Glutamatergic neuron (in vitro differentiated cells): ENCODE data around the gene HNRNPA1. TPM values are rescaled to one million over a fixed set of nuclear protein-coding genes. Genes with fewer than 3 reads are reported as not detected.

Source experiments
- DNase-seq: peaks from one replicate; pipeline ENCODE4 v3.0.0; 2022
- H3K27ac Mint-ChIP-seq: one replicate; pipeline ENCODE4 v1.8.0; 2020; ENCODE audit warnings: mild to moderate bottlenecking, mixed read lengths, inconsistent platforms; ENCODE audit not compliant: unreplicated experiment
- H3K27me3 Mint-ChIP-seq: one replicate; pipeline ENCODE4 v1.8.0; 2020; ENCODE audit warnings: mild to moderate bottlenecking, moderate library complexity, mixed read lengths, inconsistent platforms; ENCODE audit not compliant: unreplicated experiment
- H3K36me3 Mint-ChIP-seq: one replicate; pipeline ENCODE4 v1.8.0; 2020; ENCODE audit warnings: mild to moderate bottlenecking, mixed read lengths, inconsistent platforms; ENCODE audit not compliant: unreplicated experiment
- H3K4me1 Mint-ChIP-seq: one replicate; pipeline ENCODE4 v1.8.0; 2020; ENCODE audit warnings: mild to moderate bottlenecking, low read depth, mixed read lengths, inconsistent platforms; ENCODE audit not compliant: unreplicated experiment
- H3K4me3 Mint-ChIP-seq: one replicate; pipeline ENCODE4 v1.8.0; 2020; ENCODE audit warnings: mild to moderate bottlenecking, mixed read lengths, inconsistent platforms; ENCODE audit not compliant: unreplicated experiment
- H3K9me3 Mint-ChIP-seq: one replicate; pipeline ENCODE4 v1.8.0; 2020; ENCODE audit warnings: mild to moderate bottlenecking, moderate library complexity, mixed read lengths, inconsistent platforms; ENCODE audit not compliant: unreplicated experiment
- total RNA-seq: library from RNA; stranded (reverse); fragmentation: NEBNext Ultra II Directional; extraction: Animal tissue kit (Norgen Biotek cat#: 25700); gene quantifications from one replicate; pipeline ENCODE4 v1.2.1, GENCODE V29; 2021; ENCODE audit not compliant: unreplicated experiment
- TF ChIP-seq, protein P1 (sequence below): fragments of 200-600 bp; sonication (generic); IDR thresholded peaks from one replicate; pipeline ENCODE4 v1.5.0; 2021; ENCODE audit not compliant: partially characterized antibody, unreplicated experiment

Gene HNRNPA1
- total RNA-seq, 1 donor from 2014 or later: 1,556 TPM

- TF ChIP-seq, protein P1, sequence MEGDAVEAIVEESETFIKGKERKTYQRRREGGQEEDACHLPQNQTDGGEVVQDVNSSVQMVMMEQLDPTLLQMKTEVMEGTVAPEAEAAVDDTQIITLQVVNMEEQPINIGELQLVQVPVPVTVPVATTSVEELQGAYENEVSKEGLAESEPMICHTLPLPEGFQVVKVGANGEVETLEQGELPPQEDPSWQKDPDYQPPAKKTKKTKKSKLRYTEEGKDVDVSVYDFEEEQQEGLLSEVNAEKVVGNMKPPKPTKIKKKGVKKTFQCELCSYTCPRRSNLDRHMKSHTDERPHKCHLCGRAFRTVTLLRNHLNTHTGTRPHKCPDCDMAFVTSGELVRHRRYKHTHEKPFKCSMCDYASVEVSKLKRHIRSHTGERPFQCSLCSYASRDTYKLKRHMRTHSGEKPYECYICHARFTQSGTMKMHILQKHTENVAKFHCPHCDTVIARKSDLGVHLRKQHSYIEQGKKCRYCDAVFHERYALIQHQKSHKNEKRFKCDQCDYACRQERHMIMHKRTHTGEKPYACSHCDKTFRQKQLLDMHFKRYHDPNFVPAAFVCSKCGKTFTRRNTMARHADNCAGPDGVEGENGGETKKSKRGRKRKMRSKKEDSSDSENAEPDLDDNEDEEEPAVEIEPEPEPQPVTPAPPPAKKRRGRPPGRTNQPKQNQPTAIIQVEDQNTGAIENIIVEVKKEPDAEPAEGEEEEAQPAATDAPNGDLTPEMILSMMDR: no peak
- H3K9me3 Mint-ChIP-seq: peaks cover 4% of the 10 kb centered on the region
- H3K4me3 Mint-ChIP-seq: peak overlapping the region; percentile 3
- peaks cover 1% of the 10 kb centered on the region for H3K4me1 Mint-ChIP-seq
- H3K27ac Mint-ChIP-seq: no peak overlapping the region
- DNase-seq: no peak
- H3K27me3 Mint-ChIP-seq: peaks cover 2% of the 10 kb centered on the region
- no peaks in the 10 kb centered on the region for H3K36me3 Mint-ChIP-seq
These were observed 12.4 kb downstream of the HNRNPA1 start for GRCh38 chr12:54292931-54293241.

DNA sequence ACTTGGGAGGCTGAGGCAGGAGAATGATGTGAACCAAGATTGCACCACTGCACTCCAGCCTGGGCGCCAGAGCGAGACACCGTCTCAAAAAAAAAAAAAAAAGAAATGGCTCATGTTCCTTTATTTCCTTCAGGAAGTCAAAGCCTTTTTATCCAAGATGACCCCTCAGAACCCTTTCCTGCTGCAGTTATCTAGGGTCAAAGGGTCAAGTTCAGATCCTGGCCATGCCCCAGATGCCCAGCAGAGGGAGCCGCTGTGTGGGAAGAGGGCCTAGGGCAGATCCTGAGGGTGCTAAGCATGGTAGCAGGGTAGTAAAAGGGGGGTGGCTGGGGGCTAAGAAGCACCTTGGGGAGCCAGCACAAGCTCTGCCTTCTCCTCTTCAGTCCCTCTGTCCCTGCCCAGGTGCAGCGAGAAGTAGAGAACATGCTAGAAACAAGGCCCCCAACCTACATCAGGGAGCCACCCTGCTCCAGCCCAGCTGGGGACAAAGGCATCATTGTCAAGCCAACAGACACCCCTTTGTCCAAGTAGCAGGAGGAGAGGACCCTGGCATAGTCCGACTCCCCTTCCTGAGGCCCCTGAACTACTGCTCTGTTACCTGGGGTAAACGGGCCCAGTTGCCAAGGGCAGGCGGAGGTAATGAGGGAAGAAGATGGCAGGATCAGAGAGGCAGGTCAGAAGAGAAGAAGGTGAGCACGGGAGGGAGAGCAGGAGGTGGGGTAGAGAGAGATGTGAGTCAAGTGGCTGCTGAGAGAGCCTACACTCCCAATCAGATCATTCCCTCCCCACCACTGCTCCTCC, 13.8 kb downstream of the HNRNPA1 start:
- Mint-ChIP-seq H3K36me3 (no peaks in the 10 kb centered on the region), H3K4me1 (no peaks in the 10 kb centered on the region), H3K4me3 (no peak overlapping the region), H3K27ac (no peak overlapping the region), H3K9me3 (peaks cover 4% of the 10 kb centered on the region), H3K27me3 (peaks cover 2% of the 10 kb centered on the region)
- DNase-seq: peak; percentile 75
- TF ChIP-seq, protein P1: peak; percentile 70

- Mint-ChIP-seq H3K4me3 (no peak overlapping the region), H3K27ac (no peak overlapping the region), H3K9me3 (peaks cover 4% of the 10 kb centered on the region), H3K27me3 (peaks cover 4% of the 10 kb centered on the region), H3K4me1 (peaks cover 2% of the 10 kb centered on the region), H3K36me3 (no peaks in the 10 kb centered on the region)
- TF ChIP-seq, protein P1: no peak
- no peak for DNase-seq
These were observed 14.5 kb downstream of the HNRNPA1 start for GRCh38 chr12:54294953-54295566.

- no peak for DNase-seq
- Mint-ChIP-seq H3K9me3 (peaks cover 4% of the 10 kb centered on the region), H3K36me3 (no peaks in the 10 kb centered on the region), H3K4me1 (peaks cover 2% of the 10 kb centered on the region), H3K4me3 (no peak overlapping the region), H3K27me3 (peaks cover 4% of the 10 kb centered on the region), H3K27ac (no peak overlapping the region)
- TF ChIP-seq, protein P1: no peak
These were observed 16.0 kb downstream of the HNRNPA1 start for GRCh38 chr12:54296393-54297099.

DNA sequence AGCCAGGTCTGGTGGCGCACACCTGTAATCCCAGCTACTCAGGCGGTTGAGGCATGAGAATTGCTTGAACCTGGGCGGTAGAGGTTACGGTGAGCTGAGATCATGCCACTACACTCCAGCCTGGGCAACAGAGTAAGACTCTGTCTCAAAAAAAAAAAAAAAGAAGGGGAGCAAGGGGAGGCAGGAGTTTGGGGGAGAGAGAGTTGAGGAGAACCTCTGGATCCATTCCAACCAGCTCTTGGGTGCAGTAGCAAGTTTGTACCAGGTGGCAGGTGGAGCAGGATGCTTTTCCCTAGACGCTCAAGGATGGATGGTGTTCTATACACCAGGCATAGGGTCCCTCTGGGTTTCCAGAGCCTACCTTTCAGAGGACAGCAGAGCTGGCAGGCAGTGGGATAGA, 18.4 kb downstream of the HNRNPA1 start:
- H3K27ac Mint-ChIP-seq: no peak overlapping the region

More for the DNA sequence above, 18.4 kb downstream of the HNRNPA1 start:
- H3K4me3 Mint-ChIP-seq: no peak overlapping the region
- H3K36me3 Mint-ChIP-seq: no peaks in the 10 kb centered on the region
- DNase-seq: no peak
- peaks cover 4% of the 10 kb centered on the region for H3K27me3 Mint-ChIP-seq
- TF ChIP-seq, protein P1: no peak
- H3K9me3 Mint-ChIP-seq: peaks cover 1% of the 10 kb centered on the region
- H3K4me1 Mint-ChIP-seq: peaks cover 2% of the 10 kb centered on the region
